Gastroesophageal sphincter (tissue), 4 donors: ENCODE results near the gene CTIF. TPM values are rescaled to one million over a fixed set of nuclear protein-coding genes. Genes with fewer than 3 reads are reported as not detected.

Source experiments
- ATAC-seq: fragments of 150-250 bp; one replicate; pipeline ENCODE4 v1.9.1; 2016; ENCODE audit warnings: mild to moderate bottlenecking, moderate library complexity
- H3K27ac ChIP-seq, 4 donors: fragments of 200-600 bp; sonication (generic) in 3 of 4; 1 replicate in 3 of 4; 2 replicates in 1 of 4; pipeline ENCODE4 v1.5.1; 2016 to 2019
- H3K27me3 ChIP-seq: fragments of 200-600 bp; sonication (generic); one replicate; pipeline ENCODE4 v1.5.1; 2019
- H3K36me3 ChIP-seq, 2 donors: fragments of 200-600 bp; sonication (generic); one replicate each; pipeline ENCODE4 v1.5.1; 2019; ENCODE audit warnings: control low read depth in 1 of 2
- H3K4me1 ChIP-seq, 3 donors: fragments of 200-600 bp; sonication (generic); 1 replicate in 2 of 3; 2 replicates in 1 of 3; pipeline ENCODE4 v1.5.1; 2016 to 2019; ENCODE audit warnings: control low read depth in 2 of 3
- H3K4me3 ChIP-seq, 2 donors: fragments of 200-600 bp; sonication (generic); one replicate each; pipeline ENCODE4 v1.5.1; 2019; ENCODE audit warnings: mild to moderate bottlenecking in 1 of 2, moderate library complexity in 1 of 2
- H3K9me3 ChIP-seq, 3 donors: fragments of 200-600 bp; sonication (generic); one replicate each; pipeline ENCODE4 v1.5.1; 2017 to 2019; ENCODE audit warnings: control low read depth in 2 of 3
- EP300 ChIP-seq: sonication (generic); formaldehyde crosslinking; IDR thresholded peaks from one replicate; pipeline ENCODE4 v1.6.1; 2017; ENCODE audit warnings: antibody characterized with exemption, mild to moderate bottlenecking
- POLR2A ChIP-seq, 2 donors: fragments of 450-650 bp; IDR thresholded peaks; one replicate each; pipeline ENCODE4 v1.6.1; 2017; ENCODE audit warnings: antibody characterized with exemption in 2 of 2, mild to moderate bottlenecking in 2 of 2, moderate library complexity in 1 of 2
- POLR2AphosphoS5 ChIP-seq: sonication (generic); formaldehyde crosslinking; IDR thresholded peaks from one replicate; pipeline ENCODE4 v1.6.1; 2017; ENCODE audit warnings: antibody characterized with exemption
- WGBS, 2 donors: methylation state at CpG; one replicate each; pipeline ENCODE4 v1.1.5; 2018; ENCODE audit warnings: low coverage in 1 of 2; 5-methylcytosine and 5-hydroxymethylcytosine counted together
- total RNA-seq, 4 donors: library from RNA; depleted of rRNA; stranded (reverse); fragments of >200 nt; gene quantifications; one replicate each; pipeline ENCODE4 v1.1.0, GENCODE V29; 2016
- TF ChIP-seq, protein P1 (sequence below), 4 experiments: fragments of 200-600 bp in 2 of 4; fragments of 450-650 bp in 2 of 4; sonication (generic) in 1 of 4; IDR thresholded peaks; one replicate each; pipeline ENCODE4 v1.5.1; 2017 to 2019; ENCODE audit warnings: antibody characterized with exemption in 4 of 4, mild to moderate bottlenecking in 2 of 4, moderate library complexity in 2 of 4

Gene CTIF
- total RNA-seq, 4 donors from 2014 or later: 31.4 to 124 (median 78.1) TPM

DNA sequence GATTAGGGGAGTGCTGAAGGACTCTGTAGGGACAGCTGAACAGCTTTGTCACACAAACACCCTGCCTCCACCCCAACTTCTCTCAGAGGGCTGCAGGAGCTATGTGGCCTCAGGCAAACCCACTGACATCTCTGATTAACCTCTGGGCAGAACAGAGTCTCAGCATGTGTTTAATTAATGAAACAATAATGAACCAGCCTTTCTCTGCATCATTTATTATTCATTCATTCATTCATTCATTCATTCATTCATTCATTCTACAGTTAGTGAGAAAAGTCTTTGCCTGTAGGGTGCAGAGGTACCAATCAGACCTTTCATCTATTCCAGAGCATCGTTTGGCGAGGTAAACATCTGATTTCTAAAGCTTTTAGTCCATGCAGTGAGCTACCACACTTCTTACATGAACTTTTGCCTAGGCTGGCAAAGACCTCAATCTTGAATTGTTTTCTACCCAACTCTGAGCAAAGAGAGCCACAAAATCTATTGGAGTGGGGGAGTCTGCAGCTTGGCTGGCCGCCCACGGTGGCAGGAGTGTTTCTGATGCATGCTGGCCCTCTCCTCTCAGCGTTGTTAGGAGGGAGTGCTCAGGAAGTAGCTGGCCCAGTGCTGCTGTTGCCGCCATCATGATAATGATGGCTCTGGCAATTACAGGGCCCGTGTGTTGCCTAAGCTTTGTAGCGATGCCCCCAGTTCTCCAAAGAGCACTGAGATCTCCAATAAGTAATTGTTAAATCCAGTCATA lies 213.1 kb downstream of the CTIF start:
- Histone ChIP-seq H3K4me3 (no peak overlapping the region), H3K4me1 (peaks cover 0 to 58% (median 15%) of the 10 kb centered on the region in 3 donors), H3K9me3 (no peaks in the 10 kb centered on the region), H3K27ac (peak overlapping the region in 2 of 4 donors; percentile 77 to 84), H3K27me3 (no peaks in the 10 kb centered on the region), H3K36me3 (peaks cover 0 to 3% of the 10 kb centered on the region in 2 donors)
- ATAC-seq: no peak
- TF ChIP-seq, protein P1, sequence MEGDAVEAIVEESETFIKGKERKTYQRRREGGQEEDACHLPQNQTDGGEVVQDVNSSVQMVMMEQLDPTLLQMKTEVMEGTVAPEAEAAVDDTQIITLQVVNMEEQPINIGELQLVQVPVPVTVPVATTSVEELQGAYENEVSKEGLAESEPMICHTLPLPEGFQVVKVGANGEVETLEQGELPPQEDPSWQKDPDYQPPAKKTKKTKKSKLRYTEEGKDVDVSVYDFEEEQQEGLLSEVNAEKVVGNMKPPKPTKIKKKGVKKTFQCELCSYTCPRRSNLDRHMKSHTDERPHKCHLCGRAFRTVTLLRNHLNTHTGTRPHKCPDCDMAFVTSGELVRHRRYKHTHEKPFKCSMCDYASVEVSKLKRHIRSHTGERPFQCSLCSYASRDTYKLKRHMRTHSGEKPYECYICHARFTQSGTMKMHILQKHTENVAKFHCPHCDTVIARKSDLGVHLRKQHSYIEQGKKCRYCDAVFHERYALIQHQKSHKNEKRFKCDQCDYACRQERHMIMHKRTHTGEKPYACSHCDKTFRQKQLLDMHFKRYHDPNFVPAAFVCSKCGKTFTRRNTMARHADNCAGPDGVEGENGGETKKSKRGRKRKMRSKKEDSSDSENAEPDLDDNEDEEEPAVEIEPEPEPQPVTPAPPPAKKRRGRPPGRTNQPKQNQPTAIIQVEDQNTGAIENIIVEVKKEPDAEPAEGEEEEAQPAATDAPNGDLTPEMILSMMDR (IDR thresholded peaks at IDR 0.05): no peak
- no peak for TF ChIP-seq POLR2AphosphoS5
- TF ChIP-seq POLR2A (IDR thresholded peaks at IDR 0.05): no peak
- WGBS, 2 donors: 61 to 90% methylated on average over 2 to 3 of the region's 8 CpGs

DNA sequence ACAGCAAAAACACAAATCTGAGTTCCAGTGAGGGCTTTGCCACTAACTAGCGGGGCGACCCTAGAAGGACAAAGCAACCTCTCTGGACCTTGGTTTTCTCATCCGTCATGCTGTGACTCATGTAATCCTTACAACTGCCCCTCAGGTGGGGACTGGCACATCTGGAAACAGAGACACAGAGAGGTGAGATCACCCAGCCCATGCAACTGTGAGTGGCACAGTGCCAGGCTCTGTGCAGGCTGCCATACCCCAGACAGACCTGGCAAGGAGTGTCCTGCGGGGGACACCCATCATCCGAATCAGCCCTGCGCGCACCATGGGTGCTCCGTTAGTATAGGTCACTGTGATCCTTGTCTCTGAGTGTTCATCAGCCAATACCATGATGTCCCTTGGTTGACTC lies 213.6 kb downstream of the CTIF start:
- H3K27ac ChIP-seq: peak overlapping the region in 2 of 4 donors; percentile 13 to 84
- TF ChIP-seq, protein P1 (IDR thresholded peaks at IDR 0.05): no peak
- TF ChIP-seq EP300 (no peak), POLR2A (IDR thresholded peaks at IDR 0.05) (no peak), POLR2AphosphoS5 (no peak)
- H3K9me3 ChIP-seq: no peaks in the 10 kb centered on the region
- H3K27me3 ChIP-seq: no peaks in the 10 kb centered on the region
- no peak overlapping the region for H3K4me3 ChIP-seq
- peaks cover 0 to 58% (median 15%) of the 10 kb centered on the region in 3 donors for H3K4me1 ChIP-seq
- WGBS, 2 donors: 92 to 100% methylated on average over 3 to 6 of the region's 8 CpGs
- ATAC-seq: no peak
- peaks cover 0 to 6% of the 10 kb centered on the region in 2 donors for H3K36me3 ChIP-seq

DNA sequence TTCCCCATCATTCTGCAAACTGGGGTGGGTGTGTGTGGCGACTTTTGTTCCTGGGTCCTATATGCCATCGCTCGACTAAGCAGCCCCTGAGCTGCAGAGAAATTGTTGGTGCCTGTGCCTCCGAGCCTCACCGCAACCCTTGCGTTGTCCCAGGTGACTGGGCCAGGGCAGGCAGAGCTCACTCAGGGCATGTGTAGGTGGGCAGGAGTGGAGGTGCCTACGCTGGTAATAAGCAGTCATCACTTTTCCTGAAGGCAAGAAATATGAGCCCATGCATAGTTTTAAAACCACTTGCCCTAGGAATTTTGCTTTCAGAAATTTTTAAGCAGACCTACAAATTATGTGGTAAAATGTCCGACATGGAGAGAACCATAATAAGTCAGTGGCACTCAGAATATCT lies 214.1 kb downstream of the CTIF start:
- Histone ChIP-seq H3K36me3 (peaks cover 0 to 10% of the 10 kb centered on the region in 2 donors), H3K27ac (no peak overlapping the region), H3K9me3 (no peaks in the 10 kb centered on the region), H3K4me1 (peaks cover 0 to 58% (median 15%) of the 10 kb centered on the region in 3 donors), H3K27me3 (no peaks in the 10 kb centered on the region), H3K4me3 (no peak overlapping the region)
- TF ChIP-seq POLR2AphosphoS5: no peak
- TF ChIP-seq EP300: no peak
- no peak for TF ChIP-seq POLR2A (IDR thresholded peaks at IDR 0.05)
- TF ChIP-seq, protein P1 (IDR thresholded peaks at IDR 0.05): no peak
- ATAC-seq: no peak
- WGBS, 2 donors: 83 to 99% methylated on average over 2 to 7 of the region's 8 CpGs

DNA sequence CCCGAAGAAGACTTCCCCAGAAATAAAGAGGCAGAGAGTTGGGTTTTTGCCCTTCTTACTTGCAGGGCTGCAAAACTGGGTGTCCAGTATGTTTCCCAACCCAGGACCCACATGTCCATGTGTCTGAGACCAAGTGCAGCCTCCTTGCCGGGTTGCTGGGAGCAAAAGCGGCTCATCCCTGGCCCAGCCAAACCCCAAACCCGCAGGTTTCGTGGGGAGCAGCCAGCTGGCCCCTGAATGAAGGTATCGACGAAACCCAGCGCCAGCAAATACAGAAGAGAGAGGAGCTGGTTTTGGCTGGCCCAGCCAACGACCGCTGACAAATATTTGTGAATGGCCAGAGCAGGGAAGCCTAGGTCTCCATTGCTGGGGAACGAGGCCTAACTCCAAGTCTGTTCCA lies 214.9 kb downstream of the CTIF start:
- peak overlapping the region in 1 of 4 donors; percentile 20 for H3K27ac ChIP-seq
- WGBS, 2 donors: 50 to 77% methylated on average over 1 to 6 of the region's 11 CpGs

More for the DNA sequence above, 214.9 kb downstream of the CTIF start:
- no peaks in the 10 kb centered on the region for H3K9me3 ChIP-seq
- no peaks in the 10 kb centered on the region for H3K27me3 ChIP-seq
- no peak for TF ChIP-seq POLR2AphosphoS5
- no peak for TF ChIP-seq EP300
- no peak for TF ChIP-seq POLR2A (IDR thresholded peaks at IDR 0.05)
- TF ChIP-seq, protein P1 (IDR thresholded peaks at IDR 0.05): no peak
- no peak overlapping the region for H3K4me3 ChIP-seq
- no peak for ATAC-seq
- peaks cover 0 to 18% of the 10 kb centered on the region in 2 donors for H3K36me3 ChIP-seq
- H3K4me1 ChIP-seq: peaks cover 0 to 58% (median 15%) of the 10 kb centered on the region in 3 donors
